HepG2 (cell line): Measurements from ENCODE around the gene SQSTM1. TPM values are rescaled to one million over a fixed set of nuclear protein-coding genes. Genes with fewer than 3 reads are reported as not detected.

ENCODE experiments used
- ELF1 ChIP-seq: sonication (generic); formaldehyde crosslinking; IDR thresholded peaks from 2 replicates; pipeline ENCODE4 v1.4.0; 2020; ENCODE audit warnings: missing genetic modification reagents
- HES4 ChIP-seq: sonication (generic); formaldehyde crosslinking; IDR thresholded peaks from 2 replicates; pipeline ENCODE4 v1.9.0; 2021; ENCODE audit warnings: mild to moderate bottlenecking, missing genetic modification reagents, borderline replicate concordance
- IKZF4 ChIP-seq: sonication (generic); formaldehyde crosslinking; IDR thresholded peaks from 2 replicates; pipeline ENCODE4 v1.5.1; 2020; ENCODE audit warnings: borderline replicate concordance, mild to moderate bottlenecking, low read depth, missing genetic modification reagents; ENCODE audit errors: not compliant biosample characterization
- KAT7 ChIP-seq: IDR thresholded peaks from 2 replicates; pipeline ENCODE4 v1.6.1; 2018; ENCODE audit warnings: borderline replicate concordance, missing compliant biosample characterization
- NFKBIZ ChIP-seq: IDR thresholded peaks from 2 replicates; pipeline ENCODE4 v1.6.1; 2018; ENCODE audit warnings: missing genetic modification reagents, missing compliant biosample characterization
- NKX3-1 ChIP-seq: sonication (generic); formaldehyde crosslinking; IDR thresholded peaks from 2 replicates; pipeline ENCODE4 v1.5.0; 2020; ENCODE audit warnings: missing genetic modification reagents
- PHF8 ChIP-seq: sonication (generic); formaldehyde crosslinking; IDR thresholded peaks from 2 replicates; pipeline ENCODE4 v1.5.0; 2020; ENCODE audit warnings: missing genetic modification reagents
- RBM22 ChIP-seq: fragments of 200-400 bp; formaldehyde crosslinking; optimal IDR thresholded peaks from 2 replicates; pipeline ENCODE3; 2017; ENCODE audit warnings: mild to moderate bottlenecking, low read length, moderate library complexity
- REPIN1 ChIP-seq: sonication (generic); formaldehyde crosslinking; IDR thresholded peaks from 2 replicates; pipeline ENCODE4 v1.8.0; 2022; ENCODE audit warnings: missing genetic modification reagents, low read depth, mild to moderate bottlenecking, borderline replicate concordance
- ZBTB3 ChIP-seq: sonication (generic); formaldehyde crosslinking; IDR thresholded peaks from 2 replicates; pipeline ENCODE4 v1.4.0; 2020; ENCODE audit warnings: low read depth, mild to moderate bottlenecking, moderate library complexity, missing genetic modification reagents, borderline replicate concordance
- ZBTB38 ChIP-seq: sonication (generic); formaldehyde crosslinking; IDR thresholded peaks from 2 replicates; pipeline ENCODE4 v1.5.1; 2020; ENCODE audit warnings: mild to moderate bottlenecking, missing genetic modification reagents
- ZFP62 ChIP-seq: sonication (generic); formaldehyde crosslinking; IDR thresholded peaks from 2 replicates; pipeline ENCODE4 v1.4.0; 2020; ENCODE audit warnings: missing genetic modification reagents
- ZNF230 ChIP-seq: sonication (generic); formaldehyde crosslinking; IDR thresholded peaks from 2 replicates; pipeline ENCODE4 v1.4.0; 2020; ENCODE audit warnings: mild to moderate bottlenecking, missing genetic modification reagents
- ZNF724P ChIP-seq: sonication (generic); formaldehyde crosslinking; IDR thresholded peaks from 2 replicates; pipeline ENCODE4 v1.8.0; 2022; ENCODE audit warnings: missing genetic modification reagents, borderline replicate concordance
- ZSCAN20 ChIP-seq: sonication (generic); formaldehyde crosslinking; IDR thresholded peaks from 2 replicates; pipeline ENCODE4 v1.4.0; 2020; ENCODE audit warnings: missing genetic modification reagents, mild to moderate bottlenecking, borderline replicate concordance
- polyA plus RNA-seq, 8 experiments: library from polyadenylated mRNA; depleted of rRNA in 3 of 8; stranded (reverse) in 7 of 8; unstranded in 1 of 8; fragments of >200 nt; fragmentation: Illumina TruSeq in 4 of 8; extraction: Trizol in 4 of 8; gene quantifications; 2 replicates each; pipeline versions ENCODE4 v1.2.1 to v1.2.3, GENCODE V29; 2011 to 2016; ENCODE audit warnings: low read depth in 4 of 8, missing spikeins in 1 of 8, mixed read lengths in 1 of 8; ENCODE audit not compliant: insufficient read depth in 1 of 8
- total RNA-seq, 5 experiments: library from RNA; depleted of rRNA; stranded (reverse); fragments of >200 nt; fragmentation: Illumina TruSeq; extraction: Trizol; gene quantifications; 2 replicates each; pipeline ENCODE4 v1.2.3, GENCODE V29; 2016; ENCODE audit warnings: low read depth in 1 of 5
- TF ChIP-seq, protein P1 (sequence below): sonication (generic); formaldehyde crosslinking; IDR thresholded peaks from 2 replicates; pipeline ENCODE4 v1.4.0; 2020; ENCODE audit warnings: missing genetic modification reagents
- TF ChIP-seq, protein P2 (sequence below): sonication (generic); formaldehyde crosslinking; IDR thresholded peaks from 2 replicates; pipeline ENCODE4 v1.5.1; 2020; ENCODE audit warnings: missing genetic modification reagents, mild to moderate bottlenecking, borderline replicate concordance
- TF ChIP-seq, protein P3 (sequence below): sonication (generic); formaldehyde crosslinking; IDR thresholded peaks from 2 replicates; pipeline ENCODE4 v1.8.1; 2023; ENCODE audit warnings: mild to moderate bottlenecking, missing genetic modification reagents
- TF ChIP-seq, protein P4 (sequence below): sonication (generic); formaldehyde crosslinking; IDR thresholded peaks from 2 replicates; pipeline ENCODE4 v1.4.0; 2020; ENCODE audit warnings: missing genetic modification reagents
- TF ChIP-seq, protein P5 (sequence below): sonication (generic); formaldehyde crosslinking; IDR thresholded peaks from 2 replicates; pipeline ENCODE4 v1.8.1; 2023; ENCODE audit warnings: mild to moderate bottlenecking, missing genetic modification reagents, borderline replicate concordance
- TF ChIP-seq, protein P6 (sequence below): sonication (generic); formaldehyde crosslinking; IDR thresholded peaks from 2 replicates; pipeline ENCODE4 v1.8.0; 2022; ENCODE audit warnings: mild to moderate bottlenecking, missing genetic modification reagents, borderline replicate concordance

SQSTM1 gene
- total and polyA plus RNA-seq, 2 of the 13 experiments (the other 11 are each of a cell fraction or from before 2014, with no cell fraction given), result 90.9 to 160 TPM

DNA sequence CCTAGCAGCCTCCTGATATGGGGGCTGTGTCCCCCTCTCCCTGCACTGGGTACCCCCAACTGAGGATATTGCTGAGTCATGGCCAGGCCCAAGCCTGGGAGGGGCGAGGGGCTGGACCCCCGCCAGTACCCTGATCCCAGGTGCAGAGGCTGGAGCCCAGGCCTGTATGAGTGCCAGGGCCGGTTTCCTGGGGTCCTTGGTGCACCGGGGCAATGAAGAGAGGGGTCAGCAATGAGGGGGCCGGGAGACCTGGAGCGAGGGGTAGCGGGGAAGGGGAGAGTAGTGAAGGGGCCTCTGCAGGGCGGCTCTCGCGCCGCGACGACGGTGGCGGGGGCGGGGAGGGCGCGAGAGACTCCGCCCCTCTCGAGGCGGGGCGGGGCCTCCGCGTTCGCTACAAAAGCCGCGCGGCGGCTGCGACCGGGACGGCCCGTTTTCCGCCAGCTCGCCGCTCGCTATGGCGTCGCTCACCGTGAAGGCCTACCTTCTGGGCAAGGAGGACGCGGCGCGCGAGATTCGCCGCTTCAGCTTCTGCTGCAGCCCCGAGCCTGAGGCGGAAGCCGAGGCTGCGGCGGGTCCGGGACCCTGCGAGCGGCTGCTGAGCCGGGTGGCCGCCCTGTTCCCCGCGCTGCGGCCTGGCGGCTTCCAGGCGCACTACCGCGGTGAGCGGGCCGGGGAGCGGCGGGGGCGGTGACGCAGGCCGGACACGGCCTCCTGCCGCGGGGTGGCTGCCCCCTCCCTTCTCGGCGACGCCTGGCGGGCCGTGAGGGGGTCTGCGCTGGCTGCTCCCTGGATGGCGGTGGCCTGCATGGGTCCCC, at the start of gene SQSTM1 (continued):
- TF ChIP-seq, protein P1, sequence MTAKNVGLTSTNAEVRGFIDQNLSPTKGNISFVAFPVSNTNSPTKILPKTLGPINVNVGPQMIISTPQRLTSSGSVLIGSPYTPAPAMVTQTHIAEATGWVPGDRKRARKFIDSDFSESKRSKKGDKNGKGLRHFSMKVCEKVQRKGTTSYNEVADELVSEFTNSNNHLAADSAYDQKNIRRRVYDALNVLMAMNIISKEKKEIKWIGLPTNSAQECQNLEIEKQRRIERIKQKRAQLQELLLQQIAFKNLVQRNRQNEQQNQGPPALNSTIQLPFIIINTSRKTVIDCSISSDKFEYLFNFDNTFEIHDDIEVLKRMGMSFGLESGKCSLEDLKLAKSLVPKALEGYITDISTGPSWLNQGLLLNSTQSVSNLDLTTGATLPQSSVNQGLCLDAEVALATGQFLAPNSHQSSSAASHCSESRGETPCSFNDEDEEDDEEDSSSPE, result peak; percentile 62
- no peak for TF ChIP-seq ZBTB3 (CRISPR knock-in tag)
- TF ChIP-seq NFKBIZ, result no peak
- 0 out of 2 replicates have a peak, but pooled peaks have one; percentile 22 for TF ChIP-seq ZBTB38
- peak; percentile 79; the same call in 1 of the 2 replicates for TF ChIP-seq HES4 (CRISPR knock-in tag)
- TF ChIP-seq KAT7 (CRISPR knock-in tag), result peak; percentile 81; the same call in 1 of the 2 replicates
- no peak; the same call in 1 of the 2 replicates for TF ChIP-seq REPIN1
- TF ChIP-seq, protein P2, sequence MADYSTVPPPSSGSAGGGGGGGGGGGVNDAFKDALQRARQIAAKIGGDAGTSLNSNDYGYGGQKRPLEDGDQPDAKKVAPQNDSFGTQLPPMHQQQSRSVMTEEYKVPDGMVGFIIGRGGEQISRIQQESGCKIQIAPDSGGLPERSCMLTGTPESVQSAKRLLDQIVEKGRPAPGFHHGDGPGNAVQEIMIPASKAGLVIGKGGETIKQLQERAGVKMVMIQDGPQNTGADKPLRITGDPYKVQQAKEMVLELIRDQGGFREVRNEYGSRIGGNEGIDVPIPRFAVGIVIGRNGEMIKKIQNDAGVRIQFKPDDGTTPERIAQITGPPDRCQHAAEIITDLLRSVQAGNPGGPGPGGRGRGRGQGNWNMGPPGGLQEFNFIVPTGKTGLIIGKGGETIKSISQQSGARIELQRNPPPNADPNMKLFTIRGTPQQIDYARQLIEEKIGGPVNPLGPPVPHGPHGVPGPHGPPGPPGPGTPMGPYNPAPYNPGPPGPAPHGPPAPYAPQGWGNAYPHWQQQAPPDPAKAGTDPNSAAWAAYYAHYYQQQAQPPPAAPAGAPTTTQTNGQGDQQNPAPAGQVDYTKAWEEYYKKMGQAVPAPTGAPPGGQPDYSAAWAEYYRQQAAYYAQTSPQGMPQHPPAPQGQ (CRISPR knock-in tag), result no peak
- TF ChIP-seq, protein P3, sequence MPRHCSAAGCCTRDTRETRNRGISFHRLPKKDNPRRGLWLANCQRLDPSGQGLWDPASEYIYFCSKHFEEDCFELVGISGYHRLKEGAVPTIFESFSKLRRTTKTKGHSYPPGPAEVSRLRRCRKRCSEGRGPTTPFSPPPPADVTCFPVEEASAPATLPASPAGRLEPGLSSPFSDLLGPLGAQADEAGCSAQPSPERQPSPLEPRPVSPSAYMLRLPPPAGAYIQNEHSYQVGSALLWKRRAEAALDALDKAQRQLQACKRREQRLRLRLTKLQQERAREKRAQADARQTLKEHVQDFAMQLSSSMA, result no peak
- peak; percentile 65 for TF ChIP-seq IKZF4
- TF ChIP-seq, protein P4, sequence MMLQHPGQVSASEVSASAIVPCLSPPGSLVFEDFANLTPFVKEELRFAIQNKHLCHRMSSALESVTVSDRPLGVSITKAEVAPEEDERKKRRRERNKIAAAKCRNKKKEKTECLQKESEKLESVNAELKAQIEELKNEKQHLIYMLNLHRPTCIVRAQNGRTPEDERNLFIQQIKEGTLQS, result no peak; the same call in 1 of the 2 replicates
- TF ChIP-seq ZNF230 (CRISPR knock-in tag), result no peak
- TF ChIP-seq NKX3-1 (CRISPR knock-in tag), result peak; percentile 58; the same call in 1 of the 2 replicates
- no peak; the same call in 1 of the 2 replicates for TF ChIP-seq ZSCAN20
- TF ChIP-seq, protein P5, sequence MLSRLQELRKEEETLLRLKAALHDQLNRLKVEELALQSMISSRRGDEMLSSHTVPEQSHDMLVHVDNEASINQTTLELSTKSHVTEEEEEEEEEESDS (CRISPR knock-in tag), result no peak
- no peak for TF ChIP-seq RBM22
- no peak for TF ChIP-seq ELF1 (CRISPR knock-in tag)
- TF ChIP-seq, protein P6, sequence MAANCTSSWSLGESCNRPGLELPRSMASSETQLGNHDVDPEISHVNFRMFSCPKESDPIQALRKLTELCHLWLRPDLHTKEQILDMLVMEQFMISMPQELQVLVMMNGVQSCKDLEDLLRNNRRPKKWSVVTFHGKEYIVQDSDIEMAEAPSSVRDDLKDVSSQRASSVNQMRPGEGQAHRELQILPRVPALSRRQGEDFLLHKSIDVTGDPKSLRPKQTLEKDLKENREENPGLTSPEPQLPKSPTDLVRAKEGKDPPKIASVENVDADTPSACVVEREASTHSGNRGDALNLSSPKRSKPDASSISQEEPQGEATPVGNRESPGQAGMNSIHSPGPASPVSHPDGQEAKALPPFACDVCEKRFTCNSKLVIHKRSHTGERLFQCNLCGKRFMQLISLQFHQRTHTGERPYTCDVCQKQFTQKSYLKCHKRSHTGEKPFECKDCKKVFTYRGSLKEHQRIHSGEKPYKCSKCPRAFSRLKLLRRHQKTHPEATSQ (CRISPR knock-in tag), result 0 out of 2 replicates have a peak, but pooled peaks have one; percentile 51
- TF ChIP-seq ZNF724P (CRISPR knock-in tag), result 0 out of 2 replicates have a peak, but pooled peaks have one; percentile 14
- peak; percentile 94 for TF ChIP-seq PHF8 (CRISPR knock-in tag)
- no peak for TF ChIP-seq ZFP62 (CRISPR knock-in tag)
